C4-2B (cell line): ENCODE results near the gene SH2D4B.

ENCODE experiments used
- H3K27ac ChIP-seq: fragments of 450-650 bp; 2 replicates; pipeline ENCODE4 v1.5.1; 2017
- CTCF ChIP-seq: fragments of 450-650 bp; conservative IDR thresholded peaks from 2 replicates; pipeline ENCODE4 v1.5.1; 2017; ENCODE audit warnings: mild to moderate bottlenecking
- ZFX ChIP-seq: fragments of 450-650 bp; IDR thresholded peaks from 2 replicates; pipeline ENCODE4 v1.6.1; 2017

The SH2D4B gene

GRCh38 chr10:80537086-80537735 lies 491 bp upstream of the SH2D4B start:
- TF ChIP-seq CTCF (no peak), ZFX (no peak)
- no peak overlapping the region for H3K27ac ChIP-seq

- H3K27ac ChIP-seq = no peak overlapping the region
These were observed 931 bp downstream of the SH2D4B start for GRCh38 chr10:80538481-80539185.

GRCh38 chr10:80539421-80540031 lies 1.8 kb downstream of the SH2D4B start:
- no peak overlapping the region for H3K27ac ChIP-seq
- TF ChIP-seq ZFX (no peak), CTCF (no peak)

More at GRCh38 chr10:80538481-80539185, 931 bp downstream of the SH2D4B start:
- TF ChIP-seq ZFX (no peak), CTCF (no peak)

GRCh38 chr10:80540136-80540535 lies 2.4 kb downstream of the SH2D4B start:
- no peak overlapping the region for H3K27ac ChIP-seq

GRCh38 chr10:80540618-80540980 lies 2.9 kb downstream of the SH2D4B start:
- no peak overlapping the region for H3K27ac ChIP-seq
- TF ChIP-seq ZFX (no peak), CTCF (no peak)

More at GRCh38 chr10:80540136-80540535, 2.4 kb downstream of the SH2D4B start:
- TF ChIP-seq ZFX (no peak), CTCF (no peak)

GRCh38 chr10:80540981-80541750 lies 3.5 kb downstream of the SH2D4B start:
- H3K27ac ChIP-seq = no peak overlapping the region
- no peak for TF ChIP-seq CTCF
- no peak for TF ChIP-seq ZFX
